GM23248 (cell line): ENCODE results near the gene ROMO1.
"Not testable (repeated sequence)": the region's sequence is repeated elsewhere in the genome, so short reads cannot be mapped to it uniquely, and the experiment has no call there.

Experiments
- EZH2 ChIP-seq: fragments of 200-600 bp; sonication (generic); IDR thresholded peaks from 2 replicates; pipeline ENCODE4 v1.6.1; 2018; ENCODE audit warnings: antibody characterized with exemption, mild to moderate bottlenecking; ENCODE audit not compliant: insufficient read depth, poor library complexity, severe bottlenecking
- EZH2phosphoT487 ChIP-seq: fragments of 200-600 bp; sonication (generic); IDR thresholded peaks from 2 replicates; pipeline ENCODE4 v1.6.1; 2018; ENCODE audit warnings: antibody characterized with exemption, moderate library complexity, mild to moderate bottlenecking, low read depth; ENCODE audit not compliant: insufficient read depth

- not testable (repeated sequence) for TF ChIP-seq EZH2, EZH2phosphoT487
Measured at GRCh38 chr20:35685368-35685767, 13.8 kb upstream of the ROMO1 start.
